Measurements from ENCODE around the gene SLC39A11. TPM values are rescaled to one million over a fixed set of nuclear protein-coding genes. Genes with fewer than 3 reads are reported as not detected.

The SLC39A11 gene
- total RNA-seq, 3 donors from 2014 or later, result 31.6 to 71.6 (median 51.6) TPM

GRCh38 chr17:72671016-72671415 lies 421.5 kb downstream of the SLC39A11 start:
- H3K9me3 ChIP-seq, result no peaks in the 10 kb centered on the region
- no peaks in the 10 kb centered on the region for H3K36me3 ChIP-seq (ENCODE audit: low read depth)
- DNase-seq (no peak), ATAC-seq (no peak)
- TF ChIP-seq CTCF (IDR thresholded peaks at IDR 0.05), result no peak
- intact Hi-C loops (cut with DNase I, micrococcal nuclease), result no loop called here
- no peaks in the 10 kb centered on the region for H3K4me1 ChIP-seq (ENCODE audit: low read depth)
- H3K4me3 ChIP-seq, result no peak overlapping the region

GRCh38 chr17:72667096-72668063 lies 425.1 kb downstream of the SLC39A11 start:
- DNase-seq (no peak), ATAC-seq (no peak)

GRCh38 chr17:72665852-72666851 lies 426.3 kb downstream of the SLC39A11 start:
- DNase-seq, result no peak
- H3K9me3 ChIP-seq, result no peaks in the 10 kb centered on the region
- ATAC-seq, result no peak
- H3K36me3 ChIP-seq (ENCODE audit: low read depth), result no peaks in the 10 kb centered on the region
- intact Hi-C loops (cut with DNase I, micrococcal nuclease), result no loop called here
- TF ChIP-seq CTCF (IDR thresholded peaks at IDR 0.05), result no peak
- no peaks in the 10 kb centered on the region for H3K4me1 ChIP-seq (ENCODE audit: low read depth)
- H3K4me3 ChIP-seq, result no peak overlapping the region

More at GRCh38 chr17:72667096-72668063, 425.1 kb downstream of the SLC39A11 start:
- no peaks in the 10 kb centered on the region for H3K36me3 ChIP-seq (ENCODE audit: low read depth)
- intact Hi-C loops (cut with DNase I, micrococcal nuclease), result no loop called here
- TF ChIP-seq CTCF (IDR thresholded peaks at IDR 0.05), result no peak
- H3K4me1 ChIP-seq (ENCODE audit: low read depth), result no peaks in the 10 kb centered on the region
- H3K4me3 ChIP-seq, result no peak overlapping the region
- no peaks in the 10 kb centered on the region for H3K9me3 ChIP-seq

GRCh38 chr17:72662827-72663190 lies 429.7 kb downstream of the SLC39A11 start:
- no peaks in the 10 kb centered on the region for H3K36me3 ChIP-seq (ENCODE audit: low read depth)
- H3K4me3 ChIP-seq, result no peak overlapping the region
- no peaks in the 10 kb centered on the region for H3K9me3 ChIP-seq
- H3K4me1 ChIP-seq (ENCODE audit: low read depth), result no peaks in the 10 kb centered on the region
- DNase-seq (no peak), ATAC-seq (no peak)
- TF ChIP-seq CTCF (IDR thresholded peaks at IDR 0.05), result no peak
- intact Hi-C loops (cut with DNase I, micrococcal nuclease), result no loop called here

GRCh38 chr17:72661945-72662826 lies 430.3 kb downstream of the SLC39A11 start:
- intact Hi-C loops (cut with DNase I, micrococcal nuclease), result no loop called here
- ATAC-seq (no peak), DNase-seq (no peak)
- Histone ChIP-seq H3K4me1 (ENCODE audit: low read depth) (no peaks in the 10 kb centered on the region), H3K36me3 (ENCODE audit: low read depth) (no peaks in the 10 kb centered on the region), H3K4me3 (no peak overlapping the region), H3K9me3 (no peaks in the 10 kb centered on the region)
- no peak for TF ChIP-seq CTCF (IDR thresholded peaks at IDR 0.05)
